NCI-H1417 (cell line): ENCODE data around the gene MPI.
A peak's percentile ranks its signal among the peaks of the same experiment; 100 is the strongest.
"Not testable (repeated sequence)": the region's sequence is repeated elsewhere in the genome, so short reads cannot be mapped to it uniquely, and the experiment has no call there.

Source experiments
- DNase-seq, 3 experiments: peaks; one replicate each; lab custom pipeline; 2025; lab: John Stamatoyannopoulos, UW

MPI gene

DNA sequence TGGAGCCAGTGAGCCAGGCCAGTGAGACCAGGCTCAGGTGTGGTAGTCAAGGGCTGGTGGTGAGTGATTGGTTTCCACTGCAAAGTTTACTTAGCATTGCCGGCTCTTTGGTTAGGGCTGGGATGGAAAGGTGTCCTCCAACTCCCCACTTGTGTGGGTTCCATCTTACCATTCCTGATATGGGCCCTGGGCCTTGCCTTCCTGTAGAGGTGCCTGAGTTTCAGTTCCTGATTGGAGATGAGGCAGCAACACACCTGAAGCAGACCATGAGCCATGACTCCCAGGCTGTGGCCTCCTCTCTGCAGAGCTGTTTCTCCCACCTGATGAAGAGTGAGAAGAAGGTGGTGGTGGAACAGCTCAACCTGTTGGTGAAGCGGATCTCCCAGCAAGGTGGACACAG, 3.1 kb downstream of the MPI start:
- no peak for DNase-seq

DNA sequence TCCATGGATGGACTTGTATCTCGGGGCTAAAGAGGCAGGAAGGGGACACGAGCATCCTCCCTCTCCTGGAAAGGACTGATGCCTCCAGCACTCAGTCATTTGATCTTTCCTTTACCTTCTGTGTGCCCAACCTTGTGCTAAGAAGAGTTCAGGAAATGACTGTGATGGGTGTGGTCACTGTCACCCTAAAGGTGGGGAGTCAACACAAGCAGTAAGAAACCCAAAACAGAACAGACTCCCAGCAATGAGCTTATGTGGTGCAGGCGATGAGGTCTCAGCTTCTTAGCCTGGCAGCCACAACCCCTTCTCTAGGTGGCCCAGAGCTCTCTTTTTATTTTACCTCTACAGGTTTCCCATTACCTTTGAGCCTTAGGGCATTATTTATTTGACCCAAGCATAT, 3.8 kb downstream of the MPI start:
- no peak for DNase-seq

DNA sequence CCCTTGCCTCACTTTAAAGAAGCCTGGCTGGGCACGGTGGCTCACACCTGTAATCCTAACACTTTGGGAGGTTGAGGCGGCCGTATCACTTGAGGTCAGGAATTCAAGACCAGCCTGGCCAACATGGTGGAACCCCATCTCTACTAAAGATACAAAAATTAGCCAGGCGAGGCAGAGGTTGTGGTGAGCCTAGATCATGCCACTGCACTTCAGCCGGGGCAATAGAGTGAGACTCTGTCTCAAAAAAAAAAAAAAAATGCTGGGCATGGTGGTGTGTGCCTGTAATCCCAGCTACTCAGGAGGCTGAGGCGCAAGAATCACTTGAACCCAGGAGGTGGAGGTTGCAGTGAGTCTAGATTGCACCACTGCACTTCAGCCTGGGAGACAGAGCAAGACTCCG, 4.5 kb downstream of the MPI start:
- not testable (repeated sequence) for DNase-seq

DNA sequence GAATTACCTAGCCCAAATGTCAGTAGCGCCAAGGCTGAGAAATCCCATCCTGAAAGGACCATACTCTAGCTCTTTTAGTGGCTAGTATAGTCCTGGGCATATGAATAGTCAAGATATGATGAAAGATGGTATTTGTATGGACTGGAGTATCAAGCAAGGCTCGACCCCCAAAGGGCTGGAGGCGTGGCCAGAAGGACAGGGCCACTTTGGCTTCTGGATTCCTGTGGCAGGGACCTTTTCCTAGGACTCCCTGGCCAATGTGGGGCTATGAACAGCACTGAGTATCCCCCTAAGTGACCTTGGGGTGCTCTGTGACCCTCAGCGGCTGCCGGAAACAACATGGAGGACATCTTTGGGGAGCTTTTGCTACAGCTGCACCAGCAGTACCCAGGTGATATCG, 6.0 kb downstream of the MPI start:
- no peak for DNase-seq

DNA sequence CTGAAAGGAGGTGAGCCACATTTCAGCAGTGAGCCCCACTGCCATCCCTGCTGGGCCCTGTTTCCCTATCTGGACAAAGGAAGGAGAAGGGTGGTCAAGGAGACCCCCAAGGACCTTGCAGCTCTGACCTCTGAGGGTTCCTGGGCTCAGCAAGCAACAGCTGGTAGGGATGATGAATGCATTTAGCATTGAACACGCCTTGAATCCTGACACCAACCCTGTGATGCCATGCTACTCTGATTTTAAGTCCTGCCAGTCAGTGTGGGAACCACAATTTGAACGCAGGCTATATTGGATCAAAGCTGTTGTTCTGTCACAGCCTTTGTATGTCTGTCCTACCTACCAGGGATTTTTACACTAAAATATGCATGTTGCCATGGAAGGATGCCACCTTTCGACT, 6.5 kb downstream of the MPI start:
- DNase-seq = no peak

DNA sequence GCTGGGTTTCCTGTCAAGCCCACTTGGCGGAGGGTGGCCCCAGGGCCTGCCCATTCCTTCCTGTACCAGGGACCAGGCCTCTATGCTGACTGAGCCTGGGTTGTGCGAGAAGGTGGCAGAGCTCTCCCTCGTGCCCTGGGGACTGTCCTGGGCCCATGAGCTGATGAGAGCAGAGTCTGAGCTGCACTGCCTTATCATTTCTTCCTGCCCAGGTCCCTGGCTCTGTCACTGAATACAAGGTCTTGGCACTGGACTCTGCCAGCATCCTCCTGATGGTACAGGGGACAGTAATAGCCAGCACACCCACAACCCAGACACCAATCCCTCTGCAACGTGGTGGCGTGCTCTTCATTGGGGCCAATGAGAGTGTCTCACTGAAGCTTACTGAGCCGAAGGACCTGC, 7.5 kb downstream of the MPI start:
- DNase-seq = no peak

DNA sequence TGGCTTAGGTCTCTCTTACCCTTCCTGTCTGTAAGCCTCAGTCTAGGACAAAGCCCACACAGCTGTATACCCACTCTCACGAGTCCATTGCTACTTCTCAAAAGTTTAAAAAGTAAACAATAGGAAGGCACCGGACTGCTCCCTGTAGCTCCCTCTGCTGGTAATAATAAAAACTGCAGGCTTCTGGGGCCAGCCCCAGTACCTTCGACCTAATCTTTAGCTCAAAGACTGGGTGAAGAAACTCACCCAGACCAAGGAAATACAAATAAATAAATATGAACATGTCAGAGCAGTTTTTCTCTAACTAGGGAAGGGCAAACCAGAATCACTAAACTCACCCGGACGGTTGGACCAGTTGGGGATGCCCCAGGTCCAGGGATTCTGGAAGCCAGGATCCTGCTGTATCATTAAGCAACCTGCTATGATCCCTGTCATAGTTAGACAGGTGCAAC, 11.8 kb downstream of the MPI start:
- peak; percentile 31 to 63 (median 41) for DNase-seq

DNA sequence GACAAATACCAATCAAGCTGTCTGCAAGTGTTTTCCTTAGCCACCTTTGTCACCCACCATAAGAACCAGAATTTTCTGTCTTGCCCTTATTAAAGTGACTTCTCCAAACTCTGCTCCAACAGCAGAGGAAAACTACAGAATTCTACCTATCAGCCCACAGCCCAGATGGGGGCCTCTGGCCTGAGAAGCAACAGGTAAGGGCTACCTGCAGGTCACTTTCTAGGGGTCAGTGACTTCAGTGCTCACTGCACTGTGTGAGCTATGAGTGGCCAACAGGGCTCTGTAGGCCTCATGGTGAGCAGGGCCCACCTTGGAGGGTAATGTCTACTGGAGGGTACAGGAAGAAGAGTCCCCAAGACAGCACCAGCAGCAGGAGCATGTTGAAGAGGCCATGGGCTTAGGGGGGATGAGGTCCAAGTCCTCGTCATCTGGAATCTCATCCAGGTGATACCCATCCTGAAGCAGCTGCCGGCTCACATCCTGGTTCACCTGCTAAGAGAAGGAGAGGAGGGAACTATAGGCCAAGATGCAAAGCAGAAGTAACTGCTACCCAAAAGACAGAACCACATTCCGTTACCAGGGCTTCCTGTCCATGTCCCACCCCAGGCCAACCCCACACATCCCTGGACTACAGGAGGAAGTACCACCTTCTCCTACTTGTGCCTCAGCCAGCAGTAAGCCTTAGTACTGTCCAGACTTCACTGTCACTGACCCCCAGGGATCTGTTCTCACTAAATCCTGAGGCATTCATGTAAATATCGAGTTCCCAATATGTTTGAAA, 12.6 kb downstream of the MPI start:
- DNase-seq = no peak

DNA sequence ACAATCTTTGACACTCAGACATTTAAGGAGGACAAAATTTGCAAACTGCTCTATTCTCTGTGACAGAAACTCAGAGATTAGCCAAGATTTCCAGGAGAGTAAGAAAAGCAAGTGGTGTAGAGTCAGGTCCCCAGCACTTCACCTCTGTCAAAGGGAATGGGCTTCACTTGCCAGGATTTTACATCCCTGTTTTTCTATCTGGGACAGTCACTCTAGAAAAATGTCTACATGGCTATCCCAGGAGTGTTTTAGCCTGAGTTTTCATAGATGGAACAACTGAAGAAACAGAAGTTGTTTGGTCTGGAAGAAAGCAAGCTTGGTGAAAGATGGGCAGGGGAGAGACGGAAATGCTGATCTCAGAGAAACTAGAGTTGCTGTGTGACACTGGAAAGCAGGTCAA, 13.8 kb downstream of the MPI start:
- no peak for DNase-seq

DNA sequence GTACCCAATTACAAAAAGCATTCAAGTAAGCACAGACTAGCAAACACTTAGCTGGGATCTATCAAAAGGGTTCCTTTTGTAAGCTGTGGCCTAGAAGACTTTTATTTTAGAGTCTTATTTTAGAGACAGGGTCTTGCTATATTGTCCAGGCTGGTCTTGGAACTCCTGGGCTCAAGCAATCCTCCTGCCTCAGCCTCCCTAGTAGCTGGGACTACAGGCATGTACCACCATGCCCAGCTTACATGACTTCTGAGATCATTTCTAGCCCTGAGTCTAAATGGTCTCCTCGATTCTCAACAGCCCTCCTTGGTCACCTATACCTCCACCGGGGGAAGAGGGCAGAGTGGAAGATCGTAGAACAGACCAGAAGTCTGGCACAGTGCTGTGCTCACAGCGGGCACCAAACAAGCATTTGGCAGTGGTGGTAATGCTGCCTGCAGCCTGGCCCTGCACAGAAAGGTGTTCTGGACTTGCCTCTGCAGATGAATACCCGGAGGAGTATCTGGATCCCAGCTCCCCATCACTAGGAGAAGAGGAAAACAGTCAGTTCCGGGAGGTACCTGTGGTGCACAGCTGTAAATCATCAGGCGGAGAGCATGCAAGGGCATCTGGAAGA, 14.5 kb downstream of the MPI start:
- DNase-seq = no peak

DNA sequence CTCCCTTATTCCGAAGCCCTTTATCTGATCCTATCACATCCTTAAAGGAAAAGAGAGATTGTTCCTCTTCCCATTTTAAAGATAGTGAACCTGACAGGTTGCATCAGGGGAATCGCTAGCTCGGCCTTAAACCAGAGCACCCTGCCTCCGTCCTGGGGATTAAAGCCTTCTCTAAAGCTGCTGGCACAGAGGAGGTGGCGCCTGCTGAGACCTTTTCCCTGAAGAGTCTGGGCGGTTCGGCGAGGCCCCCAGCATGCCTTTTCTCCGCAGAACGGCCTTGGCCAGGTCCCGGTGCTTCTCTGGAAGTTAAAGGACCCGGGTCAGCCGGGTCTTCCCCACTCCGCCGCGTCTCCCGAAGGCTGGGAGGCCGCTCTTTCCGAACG, 16.2 kb downstream of the MPI start:
- peak; percentile 52 to 84 (median 82) for DNase-seq

DNA sequence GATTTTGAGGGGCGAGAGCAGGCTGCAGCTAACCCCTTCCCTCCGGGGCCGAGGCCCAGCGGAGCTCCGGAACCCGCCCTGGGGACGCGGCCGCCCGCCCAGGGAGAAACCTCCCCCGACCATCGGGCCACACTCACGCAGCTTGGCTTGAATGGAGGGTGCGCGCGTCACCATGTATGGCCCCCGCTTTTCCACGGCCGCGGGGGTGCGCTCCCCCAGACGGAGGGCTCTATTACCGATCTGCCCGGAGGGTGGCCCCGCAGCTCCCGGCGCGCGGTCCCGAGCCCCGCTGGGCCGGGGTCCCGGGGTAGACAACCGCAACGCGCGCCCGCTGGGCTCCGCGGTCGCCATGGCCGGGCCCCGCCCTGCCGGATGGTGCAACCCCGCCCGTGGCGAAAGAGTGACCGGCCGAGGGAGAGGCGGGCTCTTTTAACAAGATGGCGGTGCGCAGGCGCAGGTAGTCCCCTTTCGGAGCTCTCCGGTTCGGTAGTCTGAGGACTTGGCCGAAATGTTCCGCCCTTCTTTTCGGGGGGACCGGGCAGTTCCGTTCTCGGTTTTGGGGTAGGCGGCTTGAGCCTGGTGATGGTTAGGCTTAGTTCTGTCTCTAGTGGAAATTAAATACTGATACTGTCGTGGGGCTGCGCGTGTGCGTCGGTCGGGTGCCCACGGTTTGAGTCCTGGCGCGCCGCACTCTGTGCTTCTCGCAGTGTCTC, 16.8 kb downstream of the MPI start, which contains the start of gene FAM219B:
TSS of gene FAM219B (minus strand) at position 402 of the 713 bp plus-strand sequence. CDS start at position 351, 51 bp downstream.
- peak; percentile 89 to 94 (median 93) for DNase-seq

DNA sequence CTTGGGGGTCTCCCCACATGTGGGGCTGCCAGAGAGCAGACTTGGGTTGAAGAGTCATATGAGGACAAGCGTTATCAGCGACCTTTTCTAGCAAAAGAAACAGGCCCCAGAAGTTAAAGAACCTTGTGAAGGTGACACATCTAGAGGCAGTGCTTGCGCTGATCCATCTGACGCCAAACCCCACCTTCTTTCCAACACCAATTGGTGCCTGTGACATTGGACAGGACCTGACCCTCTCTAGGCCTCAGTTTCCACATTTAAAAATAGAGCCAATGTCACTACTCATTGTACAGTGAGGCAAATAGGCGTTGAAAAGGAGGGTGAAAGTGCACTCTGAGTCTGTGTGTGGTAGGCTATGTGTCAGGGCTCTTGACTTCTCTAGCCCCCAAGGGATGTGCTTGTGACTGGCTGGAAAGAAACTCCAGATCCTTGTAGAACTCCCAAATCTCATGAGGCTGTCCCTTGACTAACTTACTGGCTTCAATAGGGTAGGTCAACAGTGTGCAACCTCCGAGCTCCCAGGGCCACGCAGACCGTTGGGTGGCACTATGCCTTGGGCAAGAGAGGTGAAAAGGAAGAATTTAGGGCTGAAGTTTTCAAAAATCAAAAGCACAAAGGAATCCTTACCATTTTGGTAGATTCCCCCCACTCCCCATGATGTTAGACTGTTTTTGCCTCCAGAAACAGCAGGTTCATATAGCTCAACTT, 17.5 kb downstream of the MPI start:
- peak in 1 of 3 experiments; percentile 44 for DNase-seq

DNA sequence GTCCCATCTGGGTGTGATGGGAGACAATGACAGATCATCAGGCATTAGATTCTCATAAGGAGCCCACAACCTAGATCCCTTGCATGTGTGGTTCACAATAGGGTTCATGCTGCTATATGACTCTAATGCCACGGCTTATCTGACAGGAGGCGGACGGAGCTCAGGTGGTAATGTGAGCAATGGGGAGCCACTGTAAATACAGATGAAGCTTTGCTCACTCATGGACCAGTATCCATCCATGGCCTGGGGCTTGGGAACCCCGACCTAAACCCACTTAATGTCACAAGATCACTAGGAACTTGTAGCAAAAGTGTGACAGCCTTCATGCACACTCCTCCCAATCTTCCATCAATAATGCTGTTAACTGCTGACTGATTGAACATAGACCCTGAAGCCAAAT, 18.8 kb downstream of the MPI start:
- DNase-seq = no peak

DNA sequence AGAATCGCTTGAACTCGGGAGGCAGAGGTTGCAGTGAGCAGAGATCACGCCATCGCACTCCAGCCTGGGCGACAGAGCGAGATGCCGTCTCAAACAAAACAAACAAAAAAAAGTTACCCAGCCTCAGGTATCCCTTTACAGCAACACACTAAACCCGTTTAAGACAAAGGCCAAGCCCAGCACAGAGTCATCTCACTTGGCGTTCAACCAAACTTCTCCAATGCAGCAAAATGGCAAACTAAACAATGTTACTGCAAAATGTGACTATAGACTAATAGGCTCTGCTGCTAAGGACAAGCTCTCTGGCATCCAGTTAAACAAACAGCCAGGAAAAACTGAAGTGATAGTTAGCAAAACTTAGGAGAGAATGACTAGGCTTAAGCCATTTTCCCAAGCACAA, 23.2 kb downstream of the MPI start:
- DNase-seq = no peak

DNA sequence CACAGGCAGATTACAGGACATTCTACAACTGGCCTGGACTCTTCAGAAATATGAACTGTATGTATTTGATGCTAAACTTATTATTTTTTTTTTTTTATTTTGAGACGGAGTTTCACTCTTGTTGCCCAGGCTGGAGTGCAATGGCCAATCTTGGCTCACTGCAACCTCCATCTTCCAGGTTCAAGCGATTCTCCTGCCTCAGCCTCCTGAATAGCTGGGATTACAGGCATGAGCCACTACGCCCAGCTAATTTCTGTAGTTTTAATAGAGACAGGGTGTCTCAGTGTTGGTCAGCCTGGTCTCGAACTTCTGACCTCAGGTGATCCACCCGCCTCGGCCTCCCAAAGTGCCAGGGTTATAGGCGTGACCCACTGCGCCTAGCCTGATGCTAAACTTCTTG, 24.0 kb downstream of the MPI start:
- DNase-seq = not testable (repeated sequence)

DNA sequence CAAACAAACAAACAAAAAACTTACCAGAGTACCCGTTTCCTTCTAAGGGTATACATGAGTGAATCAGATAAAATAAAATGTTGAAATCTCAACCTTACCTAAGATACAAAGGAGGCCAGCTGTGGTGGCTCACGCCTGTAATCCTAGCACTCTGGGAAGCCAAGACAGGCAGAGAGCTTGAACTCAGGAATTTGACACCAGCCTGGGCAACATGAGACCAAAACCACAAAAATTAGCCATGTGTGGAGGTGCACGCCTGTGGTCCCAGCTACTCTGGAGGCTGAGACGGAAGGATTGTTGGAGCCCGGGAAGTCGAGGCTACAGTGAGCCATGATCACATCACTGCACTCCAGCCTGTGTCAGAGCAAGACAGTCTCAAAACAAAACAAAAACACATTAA, 27.8 kb downstream of the MPI start:
- no peak for DNase-seq

DNA sequence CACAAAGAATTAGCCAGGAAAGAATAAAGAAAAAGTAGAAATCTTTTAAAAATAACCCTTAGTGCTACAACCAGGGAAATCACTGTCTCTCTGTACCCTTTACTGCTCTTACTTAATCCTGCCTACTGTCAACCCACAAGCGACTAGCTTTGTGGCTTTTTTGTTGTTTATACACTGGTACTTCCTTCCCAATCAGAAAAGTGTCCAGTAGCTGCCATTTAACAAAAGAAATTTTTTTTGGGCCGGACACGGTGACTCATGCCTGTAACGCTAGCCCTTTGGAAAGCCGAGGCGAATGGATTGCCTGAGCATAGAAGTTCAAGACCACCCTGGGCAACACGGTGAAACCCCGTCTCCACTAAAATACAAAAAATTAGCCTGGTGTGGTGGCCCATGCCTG, 30.6 kb downstream of the MPI start:
- no peak for DNase-seq

DNA sequence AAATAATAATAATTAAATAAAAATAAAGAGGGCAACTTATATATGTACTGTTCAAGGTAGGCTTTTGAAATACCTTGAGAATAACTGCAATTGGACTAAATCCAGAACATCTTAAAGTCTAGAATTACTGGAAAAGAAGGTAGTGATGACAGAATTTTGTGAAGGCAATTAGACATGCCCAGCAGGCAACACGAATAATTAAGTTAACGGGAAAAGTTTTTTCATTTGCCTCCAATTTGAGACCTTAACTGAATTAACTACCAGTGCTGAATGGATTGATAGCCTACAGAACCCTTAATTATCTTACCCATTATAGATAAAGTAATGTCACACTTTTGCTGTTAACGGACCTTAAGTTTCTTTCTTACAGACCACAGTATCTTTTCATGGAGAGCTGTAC, 34.7 kb downstream of the MPI start:
- no peak for DNase-seq

DNA sequence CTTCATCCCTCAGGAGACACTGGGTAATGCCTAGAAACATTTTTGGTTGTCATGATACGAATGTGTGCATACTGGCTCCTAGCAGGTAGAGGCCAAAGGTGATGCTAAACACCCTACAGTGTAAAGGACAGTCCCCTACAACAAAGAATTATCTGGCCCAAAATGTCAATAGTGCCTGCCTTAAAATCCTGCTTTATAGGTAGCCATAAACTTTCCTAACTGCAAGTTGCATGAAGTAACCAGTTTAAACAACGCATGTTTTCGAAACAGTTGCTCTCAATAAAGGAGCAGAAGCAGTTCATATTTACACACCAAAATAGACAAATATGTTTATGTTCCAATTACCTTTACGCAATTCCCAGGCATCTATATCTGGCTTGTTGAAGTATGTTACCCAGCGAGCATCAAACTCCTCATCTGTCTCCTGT, 38.9 kb downstream of the MPI start:
- DNase-seq = no peak

DNA sequence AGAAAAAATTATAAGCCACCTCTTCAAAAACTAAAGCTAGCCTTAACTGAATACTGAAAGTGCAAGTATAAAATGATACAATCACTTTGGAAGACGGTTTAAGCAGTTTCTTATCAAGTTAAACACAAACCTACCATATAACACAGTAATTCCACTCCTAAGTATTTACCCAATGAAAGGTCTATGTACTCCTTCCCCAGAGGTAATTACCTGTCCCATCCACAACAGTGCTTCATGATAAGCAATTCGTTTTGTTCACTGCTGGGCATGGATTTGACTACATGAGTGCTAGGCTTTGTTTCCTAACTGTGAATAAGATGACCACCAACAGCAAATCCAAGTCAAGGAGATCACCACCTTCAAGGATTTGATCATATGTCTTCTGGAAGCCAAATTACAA, 43.7 kb downstream of the MPI start:
- no peak for DNase-seq

DNA sequence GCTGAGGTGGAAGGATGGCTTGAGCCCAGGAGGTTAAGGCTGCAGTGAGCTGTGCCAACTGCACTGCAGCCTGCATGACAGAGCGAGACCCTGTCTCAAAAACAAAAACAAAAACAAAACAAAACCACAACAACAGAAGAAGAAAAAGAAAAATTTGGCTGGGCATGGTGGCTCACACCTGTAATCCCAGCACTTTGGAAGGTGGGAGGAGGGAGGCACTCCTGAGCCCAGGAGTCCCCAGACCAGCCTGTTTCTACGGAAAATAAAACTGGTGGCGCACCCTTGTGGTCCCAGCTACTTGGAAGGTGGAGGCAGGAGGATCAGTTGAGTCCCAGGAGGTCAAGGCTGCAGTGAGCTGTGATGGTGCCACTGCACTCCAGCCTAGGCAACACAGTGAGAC, 45.4 kb downstream of the MPI start:
- not testable (repeated sequence) for DNase-seq

DNA sequence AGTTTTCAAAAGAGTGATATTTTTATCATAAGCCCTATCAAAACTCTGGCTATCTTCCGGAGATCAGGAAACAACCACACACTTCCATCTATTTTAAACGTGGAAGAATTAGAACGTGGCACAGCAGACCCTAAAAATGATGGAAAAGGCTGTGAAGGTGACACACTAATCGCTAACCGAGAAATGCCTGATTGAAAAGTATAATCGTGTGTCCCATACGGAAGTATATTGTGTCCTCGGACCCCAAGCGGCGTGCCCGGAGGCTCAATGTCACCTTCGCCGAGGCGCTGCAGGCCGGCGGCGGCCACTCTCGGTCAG, 47.4 kb downstream of the MPI start:
- peak in 1 of 3 experiments; percentile 12 for DNase-seq
